ENCODE measurements around the gene KCNN4. TPM values are rescaled to one million over a fixed set of nuclear protein-coding genes. Genes with fewer than 3 reads are reported as not detected.

Gene KCNN4
- total RNA-seq, 1 experiment from 2014 or later, result 0.26 TPM

DNA sequence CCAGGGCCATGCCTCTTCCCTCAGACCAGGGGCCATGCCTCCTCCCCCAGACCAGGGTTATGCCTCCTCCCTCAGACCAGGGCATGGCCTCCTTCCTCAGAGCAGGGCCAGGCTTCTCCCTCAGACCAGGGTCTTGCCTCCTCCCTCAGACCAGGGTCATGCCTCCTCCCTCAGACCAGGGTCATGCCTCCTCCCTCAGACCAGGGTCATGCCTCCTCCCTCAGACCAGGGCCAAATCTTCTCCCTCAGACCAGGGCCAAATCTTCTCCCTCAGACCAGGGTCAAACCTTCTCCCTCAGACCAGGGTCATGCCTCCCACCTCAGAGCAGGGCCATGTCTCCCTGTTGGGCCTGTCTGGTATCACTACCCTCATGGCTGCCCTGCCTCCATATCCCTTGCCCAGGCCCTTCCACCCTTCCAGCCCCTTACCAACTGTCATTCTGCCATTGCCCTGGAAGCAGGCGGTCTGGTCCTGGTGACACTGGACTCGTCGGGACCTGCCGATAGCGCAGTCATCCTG, 17.3 kb upstream of the KCNN4 start:
- Mint-ChIP-seq H3K36me3 (ENCODE audit: insufficient read depth in 1 of 3, low read depth in 3 of 3) (no peaks in the 10 kb centered on the region; a peak in 1 of 7 replicates), H3K4me3 (peak overlapping the region; percentile 70 to 86), H3K27me3 (ENCODE audit: low read depth) (peaks cover 95% of the 10 kb centered on the region), H3K4me1 (peaks cover 0 to 8% of the 10 kb centered on the region in 2 experiments; a peak in 2 of 4 replicates), H3K9me3 (no peaks in the 10 kb centered on the region; a peak in 3 of 5 replicates), H3K27ac (no peak overlapping the region)
- H3K18ac ChIP-seq (ENCODE audit: insufficient read length, low read depth, low read length), result no peak overlapping the region
- no peak overlapping the region for H4K91ac ChIP-seq (ENCODE audit: insufficient read length, low read depth, low read length)
- H2BK5ac ChIP-seq (ENCODE audit: insufficient read length, low read length), result no peak overlapping the region
- no peaks in the 10 kb centered on the region for H3K4me1 ChIP-seq (ENCODE audit: insufficient read depth, low read length)
- no peaks in the 10 kb centered on the region for H3K79me1 ChIP-seq (ENCODE audit: insufficient read depth, low read depth, low read length, poor library complexity, severe bottlenecking)
- H2BK20ac ChIP-seq (ENCODE audit: low read depth, low read length, poor library complexity, severe bottlenecking), result no peak overlapping the region
- peak overlapping the region; percentile 47 for H3K4me2 ChIP-seq (ENCODE audit: insufficient read depth, insufficient read length, low read length)
- H3K56ac ChIP-seq (ENCODE audit: insufficient read length, low read depth, low read length), result no peak overlapping the region
- H3K27me3 ChIP-seq (ENCODE audit: insufficient read depth, low read length), result peaks cover 9% of the 10 kb centered on the region
- no peak overlapping the region for H3K23ac ChIP-seq (ENCODE audit: insufficient read length, low read depth, low read length)
- no peak overlapping the region for H2AK5ac ChIP-seq (ENCODE audit: insufficient read length, low read length)
- no CpG with 5 or more reads among the region's 5 CpGs for WGBS (ENCODE audit: extremely low coverage, insufficient read length, low lambda C conversion rate)
- H3K9me3 ChIP-seq (ENCODE audit: control insufficient read depth, low read depth, low read length), result no peaks in the 10 kb centered on the region
- peaks cover 5% of the 10 kb centered on the region for H3K23me2 ChIP-seq (ENCODE audit: insufficient read length, low read depth, low read length, poor library complexity, severe bottlenecking)
- no peak for DNase-seq
- no peaks in the 10 kb centered on the region for H3K79me2 ChIP-seq (ENCODE audit: insufficient read depth, low read length)
- peaks cover 2% of the 10 kb centered on the region for H4K20me1 ChIP-seq (ENCODE audit: control insufficient read depth, insufficient read depth, insufficient read length)
- H2BK120ac ChIP-seq (ENCODE audit: low read depth, low read length, poor library complexity, severe bottlenecking), result no peak overlapping the region
- no peak overlapping the region for H3K27ac ChIP-seq (ENCODE audit: insufficient read length, low read depth, low read length)
- H3K4ac ChIP-seq (ENCODE audit: low read depth, low read length), result no peak overlapping the region
- no peak overlapping the region for H2AFZ ChIP-seq (ENCODE audit: low read length)
- H3K14ac ChIP-seq (ENCODE audit: insufficient read depth, low read length), result no peak overlapping the region
- H2BK12ac ChIP-seq (ENCODE audit: insufficient read length, low read depth, low read length), result no peak overlapping the region
- no peak overlapping the region for H4K8ac ChIP-seq (replicated peaks; ENCODE audit: insufficient read length, low read depth, low read length)
- H2BK15ac ChIP-seq (ENCODE audit: low read depth, low read length), result no peak overlapping the region
- TF ChIP-seq, protein P1, sequence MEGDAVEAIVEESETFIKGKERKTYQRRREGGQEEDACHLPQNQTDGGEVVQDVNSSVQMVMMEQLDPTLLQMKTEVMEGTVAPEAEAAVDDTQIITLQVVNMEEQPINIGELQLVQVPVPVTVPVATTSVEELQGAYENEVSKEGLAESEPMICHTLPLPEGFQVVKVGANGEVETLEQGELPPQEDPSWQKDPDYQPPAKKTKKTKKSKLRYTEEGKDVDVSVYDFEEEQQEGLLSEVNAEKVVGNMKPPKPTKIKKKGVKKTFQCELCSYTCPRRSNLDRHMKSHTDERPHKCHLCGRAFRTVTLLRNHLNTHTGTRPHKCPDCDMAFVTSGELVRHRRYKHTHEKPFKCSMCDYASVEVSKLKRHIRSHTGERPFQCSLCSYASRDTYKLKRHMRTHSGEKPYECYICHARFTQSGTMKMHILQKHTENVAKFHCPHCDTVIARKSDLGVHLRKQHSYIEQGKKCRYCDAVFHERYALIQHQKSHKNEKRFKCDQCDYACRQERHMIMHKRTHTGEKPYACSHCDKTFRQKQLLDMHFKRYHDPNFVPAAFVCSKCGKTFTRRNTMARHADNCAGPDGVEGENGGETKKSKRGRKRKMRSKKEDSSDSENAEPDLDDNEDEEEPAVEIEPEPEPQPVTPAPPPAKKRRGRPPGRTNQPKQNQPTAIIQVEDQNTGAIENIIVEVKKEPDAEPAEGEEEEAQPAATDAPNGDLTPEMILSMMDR (conservative IDR thresholded peaks at IDR 0.05), result no peak
- no peak overlapping the region for H3K9ac ChIP-seq (ENCODE audit: extremely low read depth, insufficient read length, low read length)
- no peak overlapping the region for H3T11ph ChIP-seq (ENCODE audit: low read length)
- H4K5ac ChIP-seq (ENCODE audit: insufficient read length, low read depth, low read length), result no peak overlapping the region
